MM.1S (cell line): ENCODE data around the gene DSCAML1.

Experiments used
- DNase-seq: peaks from one replicate; pipeline ENCODE4 v3.0.0-alpha.2; 2015
- H2AFZ ChIP-seq: fragments of 300-600 bp; sonication (generic); 2 replicates; pipeline ENCODE4 v1.6.0; 2016; ENCODE audit warnings: antibody characterized with exemption, low read length
- H3F3A ChIP-seq: fragments of 300-600 bp; sonication (generic); 2 replicates; pipeline ENCODE4 v1.6.1; 2016; ENCODE audit warnings: mild to moderate bottlenecking, antibody characterized with exemption, low read length, moderate library complexity, mixed read lengths; ENCODE audit not compliant: insufficient read depth
- H3K27ac ChIP-seq: fragments of 300-600 bp; sonication (generic); 2 replicates; pipeline ENCODE4 v1.5.1; 2016; ENCODE audit warnings: mild to moderate bottlenecking, low read length
- H3K27me3 ChIP-seq: fragments of 300-600 bp; sonication (generic); replicated peaks from 2 replicates; pipeline ENCODE4 v1.6.0; 2016; ENCODE audit warnings: low read length; ENCODE audit not compliant: insufficient read depth
- H3K36me3 ChIP-seq: fragments of 300-600 bp; sonication (generic); replicated peaks from 2 replicates; pipeline ENCODE4 v1.6.1; 2016; ENCODE audit warnings: mild to moderate bottlenecking, low read length, mixed read lengths; ENCODE audit not compliant: insufficient read depth
- H3K4me1 ChIP-seq: fragments of 300-600 bp; sonication (generic); 2 replicates; pipeline ENCODE4 v1.6.1; 2016; ENCODE audit warnings: low read length, mixed read lengths
- H3K4me2 ChIP-seq: fragments of 300-600 bp; sonication (generic); 2 replicates; pipeline ENCODE4 v1.6.0; 2016; ENCODE audit warnings: low read depth, low read length
- H3K4me3 ChIP-seq: fragments of 300-600 bp; sonication (generic); 2 replicates; pipeline ENCODE4 v1.5.1; 2016; ENCODE audit warnings: low read length, mixed read lengths
- H3K79me2 ChIP-seq: fragments of 300-600 bp; sonication (generic); 2 replicates; pipeline ENCODE4 v1.6.1; 2016; ENCODE audit warnings: mixed run types, low read length, mixed read lengths
- H3K9ac ChIP-seq: fragments of 300-600 bp; sonication (generic); 2 replicates; pipeline ENCODE4 v1.6.1; 2016; ENCODE audit warnings: low read length, mixed read lengths
- H3K9me2 ChIP-seq: fragments of 300-600 bp; sonication (generic); replicated peaks from 2 replicates; pipeline ENCODE4 v1.6.1; 2016; ENCODE audit warnings: mild to moderate bottlenecking, low read length, mixed read lengths; ENCODE audit not compliant: insufficient read depth
- H3K9me3 ChIP-seq: fragments of 300-600 bp; sonication (generic); replicated peaks from 2 replicates; pipeline ENCODE4 v1.6.1; 2016; ENCODE audit warnings: mild to moderate bottlenecking, low read length, mixed read lengths; ENCODE audit not compliant: insufficient read depth
- H4K20me1 ChIP-seq: fragments of 300-600 bp; sonication (generic); 2 replicates; pipeline ENCODE4 v1.6.1; 2016; ENCODE audit warnings: mild to moderate bottlenecking, low read length, moderate library complexity, mixed read lengths; ENCODE audit not compliant: insufficient read depth
- EZH2 ChIP-seq: fragments of 300-600 bp; sonication (generic); optimal IDR thresholded peaks from 2 replicates; pipeline ENCODE3; 2017; ENCODE audit warnings: low read depth, mild to moderate bottlenecking, antibody characterized with exemption, low read length, mixed read lengths
- EZH2phosphoT487 ChIP-seq: fragments of 300-600 bp; sonication (generic); IDR thresholded peaks from 2 replicates; pipeline ENCODE4 v1.6.1; 2018; ENCODE audit warnings: antibody characterized with exemption, low read length
- TF ChIP-seq, protein P1 (sequence below): fragments of 300-600 bp; sonication (generic); IDR thresholded peaks from 2 replicates; pipeline ENCODE4 v1.5.1; 2016; ENCODE audit warnings: antibody characterized with exemption, low read length, mixed read lengths

The DSCAML1 gene

DNA sequence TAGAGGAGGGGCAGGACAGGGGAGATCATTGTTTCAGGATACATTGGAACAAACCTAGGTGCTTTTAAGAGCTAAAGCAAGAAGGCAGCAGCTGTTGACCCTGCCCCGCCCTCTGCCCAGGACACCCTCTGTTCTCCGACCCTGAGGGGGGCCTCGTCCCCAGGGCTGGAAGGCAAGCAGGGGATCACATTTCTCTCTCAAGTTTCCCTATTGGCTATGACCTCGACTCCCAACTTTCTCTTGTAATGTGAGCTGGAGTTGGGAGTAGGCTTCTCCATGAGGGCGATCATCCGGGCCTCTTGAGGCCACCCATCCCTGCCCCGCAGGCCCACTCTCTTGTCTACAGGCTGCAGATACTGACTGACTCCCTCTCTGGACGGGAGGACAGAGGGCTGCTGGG, 37.7 kb downstream of the DSCAML1 start:
- no peak for DNase-seq
- Histone ChIP-seq H3K9ac (no peak overlapping the region), H3K4me1 (no peaks in the 10 kb centered on the region), H3K27me3 (peaks cover 55% of the 10 kb centered on the region), H2AFZ (no peak overlapping the region), H3K9me2 (no peaks in the 10 kb centered on the region), H3K4me3 (no peak overlapping the region), H3K27ac (no peak overlapping the region), H3K4me2 (no peak overlapping the region), H3K36me3 (no peaks in the 10 kb centered on the region), H3F3A (no peaks in the 10 kb centered on the region), H4K20me1 (no peaks in the 10 kb centered on the region), H3K79me2 (no peaks in the 10 kb centered on the region), H3K9me3 (no peaks in the 10 kb centered on the region)
- TF ChIP-seq, protein P1, sequence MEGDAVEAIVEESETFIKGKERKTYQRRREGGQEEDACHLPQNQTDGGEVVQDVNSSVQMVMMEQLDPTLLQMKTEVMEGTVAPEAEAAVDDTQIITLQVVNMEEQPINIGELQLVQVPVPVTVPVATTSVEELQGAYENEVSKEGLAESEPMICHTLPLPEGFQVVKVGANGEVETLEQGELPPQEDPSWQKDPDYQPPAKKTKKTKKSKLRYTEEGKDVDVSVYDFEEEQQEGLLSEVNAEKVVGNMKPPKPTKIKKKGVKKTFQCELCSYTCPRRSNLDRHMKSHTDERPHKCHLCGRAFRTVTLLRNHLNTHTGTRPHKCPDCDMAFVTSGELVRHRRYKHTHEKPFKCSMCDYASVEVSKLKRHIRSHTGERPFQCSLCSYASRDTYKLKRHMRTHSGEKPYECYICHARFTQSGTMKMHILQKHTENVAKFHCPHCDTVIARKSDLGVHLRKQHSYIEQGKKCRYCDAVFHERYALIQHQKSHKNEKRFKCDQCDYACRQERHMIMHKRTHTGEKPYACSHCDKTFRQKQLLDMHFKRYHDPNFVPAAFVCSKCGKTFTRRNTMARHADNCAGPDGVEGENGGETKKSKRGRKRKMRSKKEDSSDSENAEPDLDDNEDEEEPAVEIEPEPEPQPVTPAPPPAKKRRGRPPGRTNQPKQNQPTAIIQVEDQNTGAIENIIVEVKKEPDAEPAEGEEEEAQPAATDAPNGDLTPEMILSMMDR: no peak
- TF ChIP-seq EZH2phosphoT487: no peak
- TF ChIP-seq EZH2: no peak

DNA sequence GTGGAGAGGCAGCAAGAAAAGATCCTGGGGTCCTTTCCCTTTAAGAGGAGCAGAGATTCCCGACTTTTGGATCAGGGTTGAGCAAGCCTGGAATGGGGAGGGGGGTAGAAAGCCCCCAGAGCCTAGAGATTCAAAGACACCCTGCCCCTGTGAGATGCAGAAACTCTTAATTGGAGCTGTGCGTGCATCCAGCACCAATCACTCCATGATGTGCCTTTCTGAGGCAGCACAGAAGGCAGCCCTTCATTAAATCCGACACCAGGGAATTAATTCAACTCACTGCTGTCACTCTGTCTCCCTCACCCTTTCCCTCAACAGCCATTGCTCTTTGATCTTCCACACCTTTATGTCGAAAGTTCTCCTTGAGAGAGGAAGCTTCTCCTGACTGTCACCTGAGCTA, 43.0 kb downstream of the DSCAML1 start:
- no peaks in the 10 kb centered on the region for H3K9me2 ChIP-seq
- H3K36me3 ChIP-seq: no peaks in the 10 kb centered on the region
- H3K9ac ChIP-seq: no peak overlapping the region
- H2AFZ ChIP-seq: no peak overlapping the region
- no peak overlapping the region for H3K4me2 ChIP-seq
- no peaks in the 10 kb centered on the region for H3F3A ChIP-seq
- no peaks in the 10 kb centered on the region for H3K79me2 ChIP-seq
- no peak overlapping the region for H3K27ac ChIP-seq
- no peak overlapping the region for H3K4me3 ChIP-seq
- no peaks in the 10 kb centered on the region for H3K4me1 ChIP-seq
- no peaks in the 10 kb centered on the region for H4K20me1 ChIP-seq
- no peak for DNase-seq
- no peaks in the 10 kb centered on the region for H3K9me3 ChIP-seq
- peaks cover 71% of the 10 kb centered on the region for H3K27me3 ChIP-seq
- TF ChIP-seq EZH2phosphoT487 (no peak), EZH2 (no peak)
- TF ChIP-seq, protein P1: no peak

DNA sequence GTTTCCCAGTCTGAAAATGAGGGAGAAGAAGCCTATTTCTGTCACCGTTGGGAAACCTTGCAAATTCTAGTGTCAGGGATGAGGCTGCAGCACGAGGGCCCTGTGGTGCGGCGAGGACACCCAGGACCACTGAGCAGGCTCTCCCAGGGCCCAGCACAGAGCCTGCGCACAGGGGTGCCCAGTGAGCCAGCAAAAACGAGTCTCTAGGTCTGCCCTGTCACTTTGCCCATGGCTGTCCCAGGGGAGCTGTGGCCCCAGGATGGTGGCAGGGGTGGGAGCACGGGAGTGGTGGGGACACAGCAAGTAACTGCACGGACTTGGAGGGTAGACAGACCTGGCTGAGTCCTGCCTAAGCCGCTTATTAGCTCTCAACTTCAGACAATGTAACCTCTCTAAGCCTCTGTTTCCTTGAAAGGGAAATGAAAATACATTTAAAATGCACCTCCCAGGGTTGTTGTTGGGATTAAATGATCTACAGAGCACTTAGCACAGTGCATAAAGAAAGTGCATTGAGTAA, 44.2 kb downstream of the DSCAML1 start:
- H3K27me3 ChIP-seq: peaks cover 74% of the 10 kb centered on the region
- H3K4me1 ChIP-seq: no peaks in the 10 kb centered on the region
- no peak overlapping the region for H2AFZ ChIP-seq
- H3F3A ChIP-seq: no peaks in the 10 kb centered on the region
- H3K27ac ChIP-seq: no peak overlapping the region
- H3K79me2 ChIP-seq: no peaks in the 10 kb centered on the region
- H3K9ac ChIP-seq: no peak overlapping the region
- H4K20me1 ChIP-seq: no peaks in the 10 kb centered on the region
- H3K9me3 ChIP-seq: no peaks in the 10 kb centered on the region
- H3K4me3 ChIP-seq: no peak overlapping the region
- no peak for TF ChIP-seq EZH2phosphoT487
- TF ChIP-seq, protein P1: no peak
- TF ChIP-seq EZH2: no peak
- no peak overlapping the region for H3K4me2 ChIP-seq
- H3K9me2 ChIP-seq: no peaks in the 10 kb centered on the region
- H3K36me3 ChIP-seq: no peaks in the 10 kb centered on the region
- no peak for DNase-seq
